Measurements from ENCODE around the gene TAOK2. TPM values are rescaled to one million over a fixed set of nuclear protein-coding genes. Genes with fewer than 3 reads are reported as not detected.

TAOK2 gene
- polyA plus RNA-seq, 2 of the 4 experiments (the other 2 are of a cell fraction), result 13.7 to 30.8 TPM

GRCh38 chr16:30024451-30024850, 50.8 kb downstream of the TAOK2 start:
- Histone ChIP-seq H3K27ac (no peak overlapping the region), H3K4me1 (no peaks in the 10 kb centered on the region), H3K4me3 (no peak overlapping the region), H3K9me3 (no peaks in the 10 kb centered on the region), H3K4me2 (no peak overlapping the region)
- DNase-seq (ENCODE audit: low read depth in 1 of 2, low spot score in 1 of 2) (no peak), ATAC-seq (no peak), FAIRE-seq (no peak)
- ChIA-PET POLR2A (no interaction called here), CTCF (interaction anchor here (1.0 to 2.7 kb wide), 2 partner anchors 204 to 324 kb away, joined by 3 to 12 read pairs; partner anchors contain the start of gene MVP)
- 43% methylated on average over 16 of the region's 16 CpGs for WGBS (ENCODE audit: missing lambda C conversion rate)
- no peak for TF ChIP-seq SREBF2 (IDR thresholded peaks at IDR 0.05)
- no peak for TF ChIP-seq NFE2L2 (conservative IDR thresholded peaks at IDR 0.05; ENCODE audit: low read length)
- TF ChIP-seq POLR2A (IDR thresholded peaks at IDR 0.05; ENCODE audit: low read length), result no peak
- TF ChIP-seq MAZ (IDR thresholded peaks at IDR 0.05; ENCODE audit: borderline replicate concordance, low read depth, low read length), result no peak
- TF ChIP-seq TFCP2L1 (CRISPR knock-in tag; IDR thresholded peaks at IDR 0.05), result no peak
- TF ChIP-seq MYC (IDR thresholded peaks at IDR 0.05; ENCODE audit: borderline replicate concordance, low read length), result no peak
- TF ChIP-seq RFX5 (IDR thresholded peaks at IDR 0.05), result no peak
- TF ChIP-seq POLR2AphosphoS2 (conservative IDR thresholded peaks at IDR 0.05; ENCODE audit: low read length), result no peak
- no peak for TF ChIP-seq ZC3H11A (IDR thresholded peaks at IDR 0.05)
- no peak for TF ChIP-seq JUNB (IDR thresholded peaks at IDR 0.05)
- no peak for TF ChIP-seq JUN (IDR thresholded peaks at IDR 0.05)
- TF ChIP-seq RARB (CRISPR knock-in tag; IDR thresholded peaks at IDR 0.05), result no peak
- TF ChIP-seq ESRRA (IDR thresholded peaks at IDR 0.05; ENCODE audit: borderline replicate concordance, low read length), result no peak
- no peak for TF ChIP-seq RNF2 (IDR thresholded peaks at IDR 0.05; ENCODE audit: borderline replicate concordance, low read depth)
- TF ChIP-seq, protein P1, sequence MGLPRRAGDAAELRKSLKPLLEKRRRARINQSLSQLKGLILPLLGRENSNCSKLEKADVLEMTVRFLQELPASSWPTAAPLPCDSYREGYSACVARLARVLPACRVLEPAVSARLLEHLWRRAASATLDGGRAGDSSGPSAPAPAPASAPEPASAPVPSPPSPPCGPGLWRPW (IDR thresholded peaks at IDR 0.05), result no peak

DNA sequence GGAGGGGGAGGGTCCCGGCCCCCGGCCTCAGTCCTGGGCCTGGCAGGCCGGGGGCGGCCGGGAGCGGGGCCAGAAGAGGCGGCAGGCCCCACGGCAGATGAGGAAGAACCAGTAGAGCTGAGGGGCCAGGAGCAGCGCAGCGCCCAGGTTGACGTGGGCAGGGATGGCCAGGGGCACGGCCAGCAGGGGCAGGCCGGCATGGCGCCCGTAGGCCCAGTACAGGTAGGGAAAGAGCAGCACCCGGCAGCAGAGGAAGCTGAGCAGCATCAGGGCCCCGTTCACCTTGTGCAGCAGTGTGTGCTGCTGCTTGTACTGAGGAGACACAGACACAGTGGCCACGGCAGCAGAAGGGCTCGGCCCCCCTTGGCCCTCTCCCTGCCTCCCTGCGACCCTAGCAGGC, 51.5 kb downstream of the TAOK2 start:
- ChIA-PET CTCF (interaction anchor here (0.6 kb wide), 1 partner anchor 161 kb away, joined by 4 read pairs; no protein-coding TSS in a partner anchor), POLR2A (no interaction called here)
- Histone ChIP-seq H3K4me3 (no peak overlapping the region), H3K27ac (no peak overlapping the region), H3K4me1 (no peaks in the 10 kb centered on the region), H3K9me3 (no peaks in the 10 kb centered on the region), H3K4me2 (no peak overlapping the region)
- WGBS (ENCODE audit: missing lambda C conversion rate), result 71% methylated on average over 8 of the region's 20 CpGs
- DNase-seq (ENCODE audit: low read depth in 1 of 2, low spot score in 1 of 2), result no peak
- ATAC-seq, result no peak
- FAIRE-seq, result no peak
- TF ChIP-seq RCOR1 (IDR thresholded peaks at IDR 0.05; ENCODE audit: low read depth, low read length) (no peak), HOXB13 (CRISPR knock-in tag; IDR thresholded peaks at IDR 0.05; ENCODE audit: low read depth) (no peak), MAX (IDR thresholded peaks at IDR 0.05) (no peak), JUN (IDR thresholded peaks at IDR 0.05) (no peak), EHMT2 (IDR thresholded peaks at IDR 0.05; ENCODE audit: low read depth) (no peak), MYC (IDR thresholded peaks at IDR 0.05; ENCODE audit: borderline replicate concordance, low read length) (no peak), CHD4 (IDR thresholded peaks at IDR 0.05; ENCODE audit: borderline replicate concordance) (no peak), SREBF2 (IDR thresholded peaks at IDR 0.05) (no peak), BHLHE40 (IDR thresholded peaks at IDR 0.05; ENCODE audit: low read depth, low read length) (no peak), FOSL2 (IDR thresholded peaks at IDR 0.05) (no peak), FOSL2 (CRISPR knock-in tag; IDR thresholded peaks at IDR 0.05) (no peak), HEYL (CRISPR knock-in tag; IDR thresholded peaks at IDR 0.05) (no peak), HOXB5 (CRISPR knock-in tag; IDR thresholded peaks at IDR 0.05) (no peak), ESRRA (IDR thresholded peaks at IDR 0.05; ENCODE audit: borderline replicate concordance, low read length) (no peak), PHF8 (IDR thresholded peaks at IDR 0.05; ENCODE audit: borderline replicate concordance, low read depth) (no peak), FOSB (CRISPR knock-in tag; IDR thresholded peaks at IDR 0.05) (no peak), ZNF302 (CRISPR knock-in tag; IDR thresholded peaks at IDR 0.05) (no peak), CBX2 (IDR thresholded peaks at IDR 0.05; ENCODE audit: borderline replicate concordance, low read depth) (no peak)
- TF ChIP-seq, protein P2, sequence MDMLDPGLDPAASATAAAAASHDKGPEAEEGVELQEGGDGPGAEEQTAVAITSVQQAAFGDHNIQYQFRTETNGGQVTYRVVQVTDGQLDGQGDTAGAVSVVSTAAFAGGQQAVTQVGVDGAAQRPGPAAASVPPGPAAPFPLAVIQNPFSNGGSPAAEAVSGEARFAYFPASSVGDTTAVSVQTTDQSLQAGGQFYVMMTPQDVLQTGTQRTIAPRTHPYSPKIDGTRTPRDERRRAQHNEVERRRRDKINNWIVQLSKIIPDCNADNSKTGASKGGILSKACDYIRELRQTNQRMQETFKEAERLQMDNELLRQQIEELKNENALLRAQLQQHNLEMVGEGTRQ (IDR thresholded peaks at IDR 0.05), result no peak

All from A549 (cell line).